D721Med (cell line): ENCODE data around the gene AIF1.

Experiments used
- DNase-seq: peaks from one replicate; pipeline ENCODE4 v3.0.0; 2011; ENCODE audit warnings: low spot score; ENCODE audit not compliant: insufficient read length
- FAIRE-seq: peaks from 2 replicates; lab custom pipeline; 2011; peaks lifted over from hg19 to GRCh38; lab: Jason Lieb, UNC
- CTCF ChIP-seq: IDR thresholded peaks from 2 replicates; pipeline ENCODE4 v1.5.1; 2012; ENCODE audit warnings: mild to moderate bottlenecking, control low read depth; ENCODE audit not compliant: insufficient read depth; ENCODE audit errors: missing control alignments

Gene AIF1

GRCh38 chr6:31663126-31663960 is 48.3 kb downstream of the AIF1 start:
- DNase-seq, result no peak
- FAIRE-seq, result no peak
- TF ChIP-seq CTCF, result no peak

GRCh38 chr6:31663961-31664789 is 49.1 kb downstream of the AIF1 start:
- DNase-seq (no peak), FAIRE-seq (no peak)

GRCh38 chr6:31664790-31665500 is 49.9 kb downstream of the AIF1 start, which contains the start of gene GPANK1:
TSS of gene GPANK1 (minus strand) at chr6:31664997. CDS start at chr6:31664478, 519 bp downstream.
- FAIRE-seq (no peak), DNase-seq (peak; percentile 65)
- TF ChIP-seq CTCF, result no peak

More at GRCh38 chr6:31663961-31664789, 49.1 kb downstream of the AIF1 start:
- no peak for TF ChIP-seq CTCF

- no peak for TF ChIP-seq CTCF
- FAIRE-seq (no peak), DNase-seq (peak; percentile 93)
Measured at GRCh38 chr6:31665501-31666336, 50.7 kb downstream of the AIF1 start, which contains the start of gene CSNK2B. TSS of gene CSNK2B (plus strand) at chr6:31666080. CDS start at chr6:31666832, 752 bp downstream.

- no peak for FAIRE-seq
- DNase-seq, result no peak
- no peak for TF ChIP-seq CTCF
Measured at GRCh38 chr6:31666337-31666965, 51.4 kb downstream of the AIF1 start.
